SHP77 treated with DMSO at 0.1 percent for 48 hours (cell line): ENCODE results near the gene MYO5B.
"Not testable (repeated sequence)": the region's sequence is repeated elsewhere in the genome, so short reads cannot be mapped to it uniquely, and the experiment has no call there.

Experiments used
- DNase-seq: peaks from one replicate; lab custom pipeline; 2025; lab: John Stamatoyannopoulos, UW

MYO5B gene

DNA sequence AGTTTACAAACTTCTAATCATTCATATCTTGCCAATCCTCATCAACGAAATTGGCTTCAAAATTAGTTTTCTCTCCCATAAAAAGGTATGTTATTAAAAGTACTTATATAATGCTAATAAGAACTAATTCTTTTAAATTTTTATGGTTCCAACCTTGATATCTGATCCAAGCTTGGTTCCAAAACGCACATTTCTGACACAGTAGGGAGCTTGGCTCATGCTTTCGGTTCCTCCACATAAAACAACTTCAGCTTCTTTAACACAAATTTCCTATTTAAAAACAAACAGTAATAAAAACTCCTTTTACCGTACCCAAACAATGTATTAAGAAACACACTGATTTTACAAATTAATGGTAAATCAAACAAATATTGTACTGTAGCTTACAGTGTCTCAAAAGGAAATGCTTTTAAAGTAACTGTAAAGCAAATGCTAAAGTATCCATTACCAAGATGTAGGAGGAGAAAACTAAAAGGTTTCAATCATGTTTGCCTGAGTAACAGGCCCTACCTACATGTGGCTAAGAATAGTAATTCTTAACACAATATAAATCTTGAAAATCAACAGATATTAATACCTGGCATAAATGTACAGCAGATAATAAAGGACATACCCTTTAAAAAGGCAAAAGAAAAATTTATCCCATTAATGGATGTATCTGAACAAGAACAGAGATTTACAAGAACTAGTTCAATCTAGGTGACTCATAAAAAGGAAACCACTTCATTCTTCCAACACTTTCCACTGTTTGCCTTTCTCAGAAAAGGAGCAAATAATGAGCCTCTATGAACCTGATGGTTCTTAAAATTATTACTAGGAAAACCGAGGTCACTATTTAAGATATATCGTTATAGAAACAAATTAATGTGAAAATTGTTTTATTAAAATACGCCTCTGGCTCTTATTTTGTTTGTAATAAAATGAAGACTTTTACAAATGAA lies 399.1 kb downstream of the MYO5B start:
- no peak for DNase-seq

DNA sequence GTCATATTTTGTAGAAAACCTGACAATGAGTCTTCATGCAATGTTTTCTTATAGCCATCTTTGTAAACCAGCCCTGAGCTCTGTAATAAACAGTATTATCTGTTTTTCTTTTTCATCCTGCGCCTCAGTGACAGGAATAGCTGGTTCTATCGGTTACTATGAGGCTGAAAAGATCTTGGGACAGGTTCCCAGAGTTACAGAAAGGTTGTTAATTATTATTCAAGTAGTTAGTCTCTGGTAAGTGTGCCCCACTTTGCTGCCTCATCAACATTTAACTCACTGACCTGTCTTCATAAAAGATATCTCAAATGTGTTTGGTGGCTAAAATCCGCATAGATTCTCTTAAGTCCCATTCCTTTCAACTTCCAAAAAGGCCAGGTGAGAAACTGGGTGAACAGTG lies 400.2 kb downstream of the MYO5B start:
- no peak for DNase-seq

DNA sequence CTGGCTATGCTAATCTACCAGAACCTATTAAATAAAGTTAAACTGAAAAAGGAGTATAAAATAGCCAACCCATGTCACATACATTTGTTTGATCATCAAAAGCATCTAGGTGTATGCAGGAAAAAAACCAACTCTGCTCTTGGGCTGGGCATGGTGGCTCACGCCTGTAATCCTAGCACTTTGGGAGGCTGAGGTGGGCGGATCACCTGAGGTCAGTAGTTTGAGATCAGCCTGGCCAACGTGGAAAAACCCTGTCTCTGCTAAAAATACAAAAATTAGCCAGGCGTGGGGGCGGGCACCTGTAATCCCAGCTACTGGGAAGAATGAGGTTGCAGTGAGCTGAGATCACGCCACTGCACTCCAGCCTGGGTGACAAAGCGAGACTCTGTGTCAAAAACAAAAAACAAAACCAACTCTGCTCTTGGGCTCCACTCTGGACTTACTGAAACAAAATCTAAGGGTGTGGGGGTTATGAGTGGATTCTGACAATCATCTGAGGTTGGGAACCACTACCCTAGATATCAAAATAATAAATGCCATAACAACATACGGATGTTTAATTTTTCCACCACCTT lies 405.3 kb downstream of the MYO5B start:
- not testable (repeated sequence) for DNase-seq

DNA sequence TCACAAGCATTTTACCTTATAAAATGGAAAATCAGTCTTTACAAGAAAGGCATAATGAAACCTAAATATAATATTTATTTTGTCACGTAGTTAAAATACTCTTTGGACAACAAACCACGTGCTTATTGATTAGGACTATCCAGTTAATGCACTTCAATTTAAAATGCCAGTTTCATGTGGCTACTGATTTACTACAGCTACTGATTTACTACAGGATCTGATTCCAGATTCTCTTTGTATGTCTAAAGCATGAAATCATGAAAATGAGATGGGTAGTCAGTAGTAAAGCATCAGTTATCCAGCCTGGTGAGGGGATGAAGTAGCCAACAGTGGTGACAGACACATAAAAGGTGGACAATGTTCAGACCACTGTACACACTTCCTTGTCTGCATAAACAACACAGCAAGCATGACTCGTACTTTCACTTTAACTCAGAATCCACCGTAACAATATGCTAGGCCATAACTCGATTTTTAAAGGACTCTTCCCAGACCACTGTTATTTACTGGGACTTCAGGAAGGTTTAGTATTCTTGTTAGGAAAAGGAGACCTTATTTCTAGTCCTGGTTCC lies 406.5 kb downstream of the MYO5B start:
- no peak for DNase-seq

DNA sequence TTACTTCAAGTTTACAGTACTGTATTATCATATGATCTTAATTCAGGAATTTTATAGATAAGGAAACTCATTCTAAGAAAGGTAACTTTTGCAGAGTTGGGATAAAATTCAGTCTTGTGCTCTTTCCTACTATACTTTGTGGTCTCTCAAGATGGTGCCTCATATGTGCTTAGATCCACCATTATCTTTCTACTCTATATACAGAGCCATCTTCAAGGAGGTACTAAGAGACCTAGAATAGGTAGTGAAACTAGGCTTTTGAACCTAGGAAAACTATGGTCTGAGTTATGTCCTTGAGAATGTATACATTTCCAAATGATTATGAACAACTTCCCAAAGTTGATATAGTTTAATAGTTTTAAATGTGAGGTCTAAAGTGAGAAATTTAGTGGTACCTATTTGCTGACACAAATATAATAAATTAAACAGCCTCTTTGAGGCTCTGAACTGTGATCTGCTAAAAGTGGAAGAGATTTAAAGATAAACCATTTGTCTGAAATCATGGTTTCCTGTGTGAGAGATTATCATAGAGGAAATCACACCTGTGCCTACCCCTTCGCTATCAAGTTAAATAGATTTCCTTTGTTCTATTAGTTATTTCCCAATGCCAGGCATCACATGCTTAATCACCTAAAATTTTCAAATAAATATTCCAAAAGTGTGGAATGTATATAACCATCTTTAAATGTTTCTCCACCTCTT lies 408.8 kb downstream of the MYO5B start:
- DNase-seq, result no peak

DNA sequence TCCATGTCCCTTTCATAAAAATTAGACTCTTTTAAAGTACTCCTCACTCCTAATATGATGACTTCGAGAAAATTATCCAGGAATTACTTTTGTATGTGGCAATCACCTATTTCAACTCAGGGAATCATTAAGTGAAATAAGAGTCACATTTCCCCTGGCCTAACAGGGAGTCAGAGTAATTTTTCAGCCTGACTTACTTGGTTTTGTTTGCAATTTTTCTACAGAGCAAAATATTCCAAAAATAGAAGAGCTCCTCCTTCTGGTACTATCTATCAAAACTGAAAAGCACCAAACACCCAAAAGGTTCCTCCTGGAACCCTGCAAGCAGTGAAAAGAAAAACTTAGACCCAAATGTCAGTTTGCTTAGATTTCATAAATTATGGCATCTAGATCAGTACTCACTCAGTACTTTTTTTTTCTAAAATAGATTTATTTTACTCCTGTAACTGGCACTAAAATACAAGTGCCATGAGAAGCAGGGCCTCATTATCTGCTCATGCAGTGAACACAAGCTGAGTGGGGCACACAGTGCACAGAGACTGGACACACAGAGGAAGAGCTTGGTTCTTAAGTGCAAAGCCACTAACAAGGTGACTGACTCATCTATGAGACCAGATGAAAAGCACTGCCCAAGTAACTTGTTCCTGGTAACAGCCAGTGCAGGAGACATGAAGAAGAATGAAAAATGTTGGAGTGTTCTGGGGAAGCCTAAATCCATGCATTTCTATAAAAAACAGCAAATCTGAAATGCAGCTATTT lies 410.3 kb downstream of the MYO5B start:
- DNase-seq, result no peak

DNA sequence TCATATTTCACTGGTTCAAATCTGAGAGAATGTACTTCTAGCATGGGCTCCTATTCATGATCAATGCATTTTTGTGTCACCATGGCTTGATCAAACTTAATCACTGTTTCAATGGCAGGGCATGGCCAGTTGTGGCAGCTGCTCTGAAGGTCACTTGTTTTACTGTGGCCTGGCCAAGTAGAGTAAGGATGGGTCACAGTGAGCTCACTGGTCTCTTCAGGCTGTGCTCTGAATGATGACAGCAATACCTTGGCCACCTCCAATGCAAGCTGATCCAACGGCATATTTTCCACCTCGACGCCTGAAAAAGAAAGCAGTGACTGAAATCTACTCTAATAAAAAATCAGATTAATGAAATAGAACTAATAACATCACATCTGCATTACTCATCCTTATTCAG lies 411.3 kb downstream of the MYO5B start:
- not testable (repeated sequence) for DNase-seq

DNA sequence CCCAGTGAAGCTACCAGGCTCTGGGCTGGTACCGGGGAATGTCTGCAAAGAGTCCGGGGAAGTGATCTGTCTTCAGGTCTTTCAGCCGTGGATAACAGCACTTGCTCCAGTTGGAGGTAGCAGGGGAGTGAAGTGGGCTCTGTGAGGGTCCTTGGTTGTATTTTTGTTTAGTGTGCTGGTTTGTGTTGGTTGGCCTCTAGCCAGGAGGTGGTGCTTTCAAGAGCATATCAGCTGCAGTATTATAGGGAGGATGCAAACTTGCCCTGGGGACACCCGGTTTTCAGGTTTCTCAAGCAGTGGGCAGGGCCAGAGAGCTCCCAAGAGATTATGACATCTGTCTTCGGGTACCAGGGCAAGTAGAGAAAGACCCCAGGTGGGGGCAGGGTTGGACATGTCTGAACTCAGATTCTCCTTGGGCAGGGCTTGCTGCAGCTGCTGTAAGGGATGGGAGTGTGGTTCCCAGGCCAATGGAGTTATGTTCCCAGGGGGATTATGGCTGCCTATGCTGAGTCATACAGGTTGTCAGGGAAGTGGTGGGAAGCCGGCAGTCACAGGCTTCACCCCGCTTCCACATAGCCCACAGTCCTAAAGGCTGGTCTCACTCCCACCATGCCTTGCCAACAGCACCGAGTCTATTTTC lies 416.0 kb downstream of the MYO5B start:
- no peak for DNase-seq
